Suppressor macrophage treated with lipopolysaccharide for 4 hours (primary cell): Measurements from ENCODE around the gene TTLL6.
"Not testable (repeated sequence)": the region's sequence is repeated elsewhere in the genome, so short reads cannot be mapped to it uniquely, and the experiment has no call there.

Source experiments
- DNase-seq: peaks from one replicate; pipeline ENCODE4 v3.0.0-alpha.2; 2020

Gene TTLL6

GRCh38 chr17:48722201-48722907, 94.7 kb downstream of the TTLL6 start, which contains the start of gene PRAC1:
TSS of gene PRAC1 (minus strand) at chr17:48722518. CDS start at chr17:48722392, 126 bp downstream.
- DNase-seq, result no peak

GRCh38 chr17:48721009-48721402, 96.0 kb downstream of the TTLL6 start:
- no peak for DNase-seq

- no peak for DNase-seq
These were observed 96.6 kb downstream of the TTLL6 start for GRCh38 chr17:48720266-48721008.

- DNase-seq, result no peak
These were observed 97.3 kb downstream of the TTLL6 start for GRCh38 chr17:48719642-48720265.

- DNase-seq, result no peak
These were observed 98.0 kb downstream of the TTLL6 start for GRCh38 chr17:48718761-48719641.

GRCh38 chr17:48718227-48718760, 98.7 kb downstream of the TTLL6 start:
- no peak for DNase-seq

GRCh38 chr17:48717367-48718226, 99.4 kb downstream of the TTLL6 start:
- DNase-seq, result no peak

GRCh38 chr17:48716549-48716948, 100.5 kb downstream of the TTLL6 start:
- DNase-seq, result not testable (repeated sequence)

- no peak for DNase-seq
These were observed 101.3 kb downstream of the TTLL6 start for GRCh38 chr17:48715496-48716399.
